Measurements from ENCODE around the gene COPG1.
"Not testable (repeated sequence)": the region's sequence is repeated elsewhere in the genome, so short reads cannot be mapped to it uniquely, and the experiment has no call there.

Gene COPG1, protein sequence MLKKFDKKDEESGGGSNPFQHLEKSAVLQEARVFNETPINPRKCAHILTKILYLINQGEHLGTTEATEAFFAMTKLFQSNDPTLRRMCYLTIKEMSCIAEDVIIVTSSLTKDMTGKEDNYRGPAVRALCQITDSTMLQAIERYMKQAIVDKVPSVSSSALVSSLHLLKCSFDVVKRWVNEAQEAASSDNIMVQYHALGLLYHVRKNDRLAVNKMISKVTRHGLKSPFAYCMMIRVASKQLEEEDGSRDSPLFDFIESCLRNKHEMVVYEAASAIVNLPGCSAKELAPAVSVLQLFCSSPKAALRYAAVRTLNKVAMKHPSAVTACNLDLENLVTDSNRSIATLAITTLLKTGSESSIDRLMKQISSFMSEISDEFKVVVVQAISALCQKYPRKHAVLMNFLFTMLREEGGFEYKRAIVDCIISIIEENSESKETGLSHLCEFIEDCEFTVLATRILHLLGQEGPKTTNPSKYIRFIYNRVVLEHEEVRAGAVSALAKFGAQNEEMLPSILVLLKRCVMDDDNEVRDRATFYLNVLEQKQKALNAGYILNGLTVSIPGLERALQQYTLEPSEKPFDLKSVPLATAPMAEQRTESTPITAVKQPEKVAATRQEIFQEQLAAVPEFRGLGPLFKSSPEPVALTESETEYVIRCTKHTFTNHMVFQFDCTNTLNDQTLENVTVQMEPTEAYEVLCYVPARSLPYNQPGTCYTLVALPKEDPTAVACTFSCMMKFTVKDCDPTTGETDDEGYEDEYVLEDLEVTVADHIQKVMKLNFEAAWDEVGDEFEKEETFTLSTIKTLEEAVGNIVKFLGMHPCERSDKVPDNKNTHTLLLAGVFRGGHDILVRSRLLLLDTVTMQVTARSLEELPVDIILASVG

DNA sequence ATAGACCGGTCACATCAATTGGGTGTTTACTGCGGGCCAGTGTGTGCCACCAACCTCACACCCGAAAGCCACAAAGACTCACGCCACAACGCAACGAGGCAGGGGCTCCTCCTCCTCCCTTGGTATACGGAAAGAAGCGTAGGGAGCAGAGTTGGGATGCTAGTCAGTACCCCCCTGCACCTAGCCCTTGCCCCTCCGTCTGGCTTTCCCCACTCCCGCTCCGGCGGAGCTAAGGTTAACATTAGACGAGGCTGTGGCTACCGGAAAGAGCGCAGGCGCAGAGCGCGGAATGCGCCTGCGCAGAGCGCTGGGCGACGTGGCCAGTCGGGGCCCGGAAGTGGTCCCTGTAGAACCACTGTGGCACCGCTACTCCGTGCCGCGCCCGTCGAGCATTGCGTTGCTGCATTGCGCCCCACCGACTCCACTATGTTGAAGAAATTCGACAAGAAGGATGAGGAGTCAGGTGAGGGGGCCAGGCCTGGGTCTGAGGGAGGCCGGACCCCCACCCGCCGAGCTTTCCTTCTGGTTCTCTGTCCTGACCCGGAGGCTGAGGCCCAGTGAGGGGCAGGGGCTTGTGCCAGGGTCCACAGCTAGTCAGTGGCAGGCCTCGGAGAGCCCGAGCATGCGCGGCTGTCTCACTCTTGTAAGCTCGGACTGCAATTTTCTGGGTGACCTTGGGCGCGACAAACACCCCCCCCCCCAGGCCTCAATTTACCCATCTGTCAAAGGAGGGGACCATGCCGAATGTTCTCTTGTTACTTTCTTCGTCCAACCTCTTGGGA lies at the start of gene COPG1:
Gene COPG1 (plus strand): TSS at position 323 of the 782 bp plus-strand sequence. CDS start 104 bp downstream, at position 427.
- H3K27ac ChIP-seq (ENCODE audit: low read length), result peak within 1 kb of the TSS; percentile 11
- peaks cover 23% of the 10 kb centered on the region for H3K36me3 ChIP-seq (ENCODE audit: control insufficient read depth, low read depth, low read length)
- H3K4me1 ChIP-seq (ENCODE audit: control insufficient read depth, low read depth, low read length), result peaks cover 4% of the 10 kb centered on the region
- peak within 1 kb of the TSS; percentile 63 for H3K9ac ChIP-seq (ENCODE audit: low read length)
- peak within 1 kb of the TSS; percentile 78 for H3K4me3 ChIP-seq (ENCODE audit: low read length)
- no peaks in the 10 kb centered on the region for H3K27me3 ChIP-seq (ENCODE audit: control insufficient read depth, insufficient read depth, low read length)
- H3K9me3 ChIP-seq (ENCODE audit: control insufficient read depth, low read depth, low read length), result no peaks in the 10 kb centered on the region

DNA sequence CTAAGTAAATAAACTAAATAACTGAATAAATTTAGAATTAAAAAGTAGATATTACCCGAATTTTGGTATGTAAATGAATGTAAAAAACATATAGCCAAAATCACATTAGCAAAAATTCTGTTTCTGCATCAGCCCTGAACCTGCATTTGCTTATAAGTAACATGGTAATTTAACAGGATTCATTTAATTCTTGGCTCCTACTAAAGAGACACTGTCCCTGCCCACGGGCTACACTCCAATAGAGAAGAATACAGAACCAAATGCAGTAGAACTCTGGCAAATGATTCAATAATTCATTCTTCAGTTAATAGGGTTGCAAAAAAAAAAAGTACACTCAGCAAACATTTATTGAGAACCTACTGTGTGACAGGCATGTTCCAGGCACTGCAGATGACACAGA lies 44.9 kb upstream of the COPG1 start:
- Histone ChIP-seq H3K9ac (ENCODE audit: low read length) (no peak overlapping the region), H3K4me1 (ENCODE audit: control insufficient read depth, low read depth, low read length) (no peaks in the 10 kb centered on the region), H3K36me3 (ENCODE audit: control insufficient read depth, low read depth, low read length) (no peaks in the 10 kb centered on the region), H3K4me3 (ENCODE audit: low read length) (no peak overlapping the region), H3K27me3 (ENCODE audit: control insufficient read depth, insufficient read depth, low read length) (no peaks in the 10 kb centered on the region), H3K27ac (ENCODE audit: low read length) (no peak overlapping the region), H3K9me3 (ENCODE audit: control insufficient read depth, low read depth, low read length) (no peaks in the 10 kb centered on the region)

DNA sequence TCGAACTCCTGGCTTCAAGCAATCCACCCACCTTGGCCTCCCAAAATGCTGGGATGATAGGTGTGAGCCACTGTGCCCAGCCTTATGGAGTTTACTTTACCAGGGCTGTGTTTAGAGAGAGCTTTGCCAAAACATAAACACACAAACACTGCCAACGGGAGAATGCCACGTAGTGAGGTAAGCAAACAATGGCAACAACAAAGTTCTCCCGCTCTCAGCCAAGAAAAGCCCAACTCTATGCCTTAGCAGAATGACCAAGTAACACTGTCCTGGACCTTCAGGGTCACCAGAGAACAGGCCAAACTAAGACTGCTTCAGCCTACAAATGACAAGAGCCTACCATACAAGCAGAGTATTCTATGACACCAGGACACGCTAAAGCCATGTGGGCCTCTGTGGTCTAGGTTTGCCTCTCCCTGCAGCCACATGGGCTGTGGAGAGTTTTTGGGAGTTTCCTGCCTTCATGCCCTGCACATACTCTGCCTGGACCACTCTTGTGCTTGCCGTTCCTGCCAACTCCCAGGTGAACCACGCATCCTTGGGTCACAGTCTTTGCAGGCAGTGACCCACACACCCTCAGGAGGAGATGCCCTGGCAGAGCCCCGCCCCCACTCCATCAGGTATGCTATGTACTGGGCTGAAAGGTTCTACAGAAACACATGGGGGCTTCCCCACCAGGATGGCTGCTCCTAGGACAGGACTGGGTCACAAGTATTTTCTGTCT lies 44.1 kb upstream of the COPG1 start:
- Histone ChIP-seq H3K4me1 (ENCODE audit: control insufficient read depth, low read depth, low read length) (no peaks in the 10 kb centered on the region), H3K4me3 (ENCODE audit: low read length) (no peak overlapping the region), H3K9me3 (ENCODE audit: control insufficient read depth, low read depth, low read length) (no peaks in the 10 kb centered on the region), H3K36me3 (ENCODE audit: control insufficient read depth, low read depth, low read length) (no peaks in the 10 kb centered on the region), H3K9ac (ENCODE audit: low read length) (no peak overlapping the region), H3K27me3 (ENCODE audit: control insufficient read depth, insufficient read depth, low read length) (no peaks in the 10 kb centered on the region), H3K27ac (ENCODE audit: low read length) (no peak overlapping the region)

DNA sequence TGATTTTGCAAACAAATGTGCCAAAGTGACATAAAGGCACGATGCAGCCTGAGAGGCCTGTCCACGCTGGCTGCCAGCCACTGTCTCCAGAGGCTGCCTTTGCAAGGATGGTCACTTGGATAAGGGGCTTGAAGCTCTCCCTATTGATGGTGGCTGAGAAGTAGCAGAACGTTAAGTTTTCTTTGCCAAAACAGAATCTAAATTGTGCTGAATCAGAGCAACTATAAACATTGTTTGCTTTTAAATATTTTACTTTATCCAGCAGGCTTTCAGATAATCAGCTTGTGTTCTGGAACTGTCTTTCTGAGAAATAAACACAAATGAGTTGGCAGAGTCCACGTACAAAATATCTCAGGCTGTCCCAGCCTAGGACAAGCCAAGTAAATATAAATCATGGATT lies 41.9 kb upstream of the COPG1 start:
- no peaks in the 10 kb centered on the region for H3K4me1 ChIP-seq (ENCODE audit: control insufficient read depth, low read depth, low read length)
- H3K27ac ChIP-seq (ENCODE audit: low read length), result no peak overlapping the region
- no peak overlapping the region for H3K9ac ChIP-seq (ENCODE audit: low read length)
- H3K4me3 ChIP-seq (ENCODE audit: low read length), result no peak overlapping the region
- no peaks in the 10 kb centered on the region for H3K27me3 ChIP-seq (ENCODE audit: control insufficient read depth, insufficient read depth, low read length)
- H3K9me3 ChIP-seq (ENCODE audit: control insufficient read depth, low read depth, low read length), result no peaks in the 10 kb centered on the region
- no peaks in the 10 kb centered on the region for H3K36me3 ChIP-seq (ENCODE audit: control insufficient read depth, low read depth, low read length)

DNA sequence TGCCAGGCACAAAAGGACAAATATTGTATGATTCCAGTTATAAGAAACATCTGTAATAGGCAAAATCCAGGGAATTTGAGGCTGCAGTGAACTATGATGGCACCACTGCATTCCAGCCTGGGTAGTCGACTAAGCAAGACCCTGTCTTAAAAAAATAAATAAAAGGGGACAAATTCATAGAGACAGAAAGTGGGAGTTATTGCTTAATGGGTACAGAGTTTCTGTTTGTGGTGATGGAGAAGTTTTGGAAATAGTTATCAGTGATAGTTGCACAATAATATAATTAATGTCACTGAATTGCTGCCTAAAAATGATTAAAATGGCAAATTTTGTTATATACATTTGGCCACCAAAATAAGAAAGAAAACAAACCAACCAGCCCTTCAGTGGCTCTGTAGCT lies 38.1 kb upstream of the COPG1 start:
- Histone ChIP-seq H3K9me3 (ENCODE audit: control insufficient read depth, low read depth, low read length) (no peaks in the 10 kb centered on the region), H3K36me3 (ENCODE audit: control insufficient read depth, low read depth, low read length) (no peaks in the 10 kb centered on the region), H3K27ac (ENCODE audit: low read length) (no peak overlapping the region), H3K9ac (ENCODE audit: low read length) (no peak overlapping the region), H3K4me1 (ENCODE audit: control insufficient read depth, low read depth, low read length) (no peaks in the 10 kb centered on the region), H3K4me3 (ENCODE audit: low read length) (no peak overlapping the region), H3K27me3 (ENCODE audit: control insufficient read depth, insufficient read depth, low read length) (no peaks in the 10 kb centered on the region)

DNA sequence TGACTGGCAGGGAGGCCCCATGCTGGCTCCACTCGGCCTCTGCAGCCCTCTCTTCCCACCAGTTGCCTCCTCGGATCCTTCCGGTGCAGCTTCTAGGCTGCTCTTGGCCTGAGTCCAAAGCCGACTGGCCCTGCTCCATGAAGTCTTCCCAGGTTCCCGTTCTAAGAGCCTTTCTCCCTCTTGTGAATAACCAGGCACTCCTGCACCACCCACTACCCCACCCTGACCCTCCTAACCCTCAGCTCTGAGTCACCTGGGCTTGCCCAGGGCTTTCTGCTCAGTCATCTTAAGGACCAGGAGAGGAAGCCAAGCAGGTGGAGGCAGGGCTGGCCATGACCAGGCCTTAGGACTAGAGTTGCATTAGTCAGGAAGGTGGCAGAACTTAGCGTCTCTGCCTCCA lies 37.6 kb upstream of the COPG1 start:
- Histone ChIP-seq H3K9ac (ENCODE audit: low read length) (no peak overlapping the region), H3K9me3 (ENCODE audit: control insufficient read depth, low read depth, low read length) (no peaks in the 10 kb centered on the region), H3K4me3 (ENCODE audit: low read length) (no peak overlapping the region), H3K4me1 (ENCODE audit: control insufficient read depth, low read depth, low read length) (no peaks in the 10 kb centered on the region), H3K27ac (ENCODE audit: low read length) (no peak overlapping the region), H3K36me3 (ENCODE audit: control insufficient read depth, low read depth, low read length) (no peaks in the 10 kb centered on the region), H3K27me3 (ENCODE audit: control insufficient read depth, insufficient read depth, low read length) (no peaks in the 10 kb centered on the region)

DNA sequence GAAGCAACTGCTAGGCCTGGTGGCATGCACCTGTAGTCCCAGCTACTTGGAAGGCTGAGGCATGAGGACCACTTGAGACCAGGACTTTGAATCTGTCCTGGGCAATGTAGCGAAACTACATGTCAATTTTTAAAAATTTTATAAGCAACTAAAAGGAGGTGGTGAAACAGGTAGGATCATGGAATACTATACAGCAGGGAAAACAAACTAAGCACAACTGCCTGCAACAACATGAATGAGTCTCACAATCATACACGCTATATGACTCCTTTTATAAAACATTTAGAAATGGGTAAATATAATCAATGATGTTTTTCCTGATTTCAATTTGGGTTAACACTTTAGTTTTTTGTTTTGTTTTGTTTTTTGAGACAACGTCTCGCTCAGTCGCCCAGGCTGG lies 36.2 kb upstream of the COPG1 start:
- no peaks in the 10 kb centered on the region for H3K27me3 ChIP-seq (ENCODE audit: control insufficient read depth, insufficient read depth, low read length)
- no peaks in the 10 kb centered on the region for H3K9me3 ChIP-seq (ENCODE audit: control insufficient read depth, low read depth, low read length)
- no peak overlapping the region for H3K9ac ChIP-seq (ENCODE audit: low read length)
- H3K4me3 ChIP-seq (ENCODE audit: low read length), result no peak overlapping the region
- H3K36me3 ChIP-seq (ENCODE audit: control insufficient read depth, low read depth, low read length), result no peaks in the 10 kb centered on the region
- H3K27ac ChIP-seq (ENCODE audit: low read length), result no peak overlapping the region
- no peaks in the 10 kb centered on the region for H3K4me1 ChIP-seq (ENCODE audit: control insufficient read depth, low read depth, low read length)

DNA sequence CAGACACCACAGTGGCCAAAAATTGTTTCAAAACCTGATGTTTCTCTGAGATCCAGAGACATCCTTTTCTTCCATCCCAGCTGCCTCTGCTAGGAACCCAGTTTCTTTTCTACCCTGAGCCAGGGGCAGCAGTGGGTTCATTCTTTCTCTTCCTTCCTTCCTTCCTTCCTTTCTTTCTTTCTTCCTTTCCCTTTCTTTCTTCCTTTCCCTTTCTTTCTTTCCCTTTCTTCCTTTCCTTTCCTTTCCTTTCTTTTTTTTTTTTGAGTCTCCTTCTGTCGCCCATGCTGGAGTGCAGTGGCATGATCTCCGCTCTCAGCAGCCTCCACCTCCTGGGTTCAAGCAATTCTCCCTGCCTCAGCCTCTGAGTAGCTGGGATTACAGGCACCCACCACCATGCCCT lies 30.7 kb upstream of the COPG1 start:
- no peaks in the 10 kb centered on the region for H3K27me3 ChIP-seq (ENCODE audit: control insufficient read depth, insufficient read depth, low read length)
- H3K36me3 ChIP-seq (ENCODE audit: control insufficient read depth, low read depth, low read length), result no peaks in the 10 kb centered on the region
- H3K4me1 ChIP-seq (ENCODE audit: control insufficient read depth, low read depth, low read length), result no peaks in the 10 kb centered on the region
- no peaks in the 10 kb centered on the region for H3K9me3 ChIP-seq (ENCODE audit: control insufficient read depth, low read depth, low read length)
- no peak overlapping the region for H3K9ac ChIP-seq (ENCODE audit: low read length)
- no peak overlapping the region for H3K4me3 ChIP-seq (ENCODE audit: low read length)
- no peak overlapping the region for H3K27ac ChIP-seq (ENCODE audit: low read length)

DNA sequence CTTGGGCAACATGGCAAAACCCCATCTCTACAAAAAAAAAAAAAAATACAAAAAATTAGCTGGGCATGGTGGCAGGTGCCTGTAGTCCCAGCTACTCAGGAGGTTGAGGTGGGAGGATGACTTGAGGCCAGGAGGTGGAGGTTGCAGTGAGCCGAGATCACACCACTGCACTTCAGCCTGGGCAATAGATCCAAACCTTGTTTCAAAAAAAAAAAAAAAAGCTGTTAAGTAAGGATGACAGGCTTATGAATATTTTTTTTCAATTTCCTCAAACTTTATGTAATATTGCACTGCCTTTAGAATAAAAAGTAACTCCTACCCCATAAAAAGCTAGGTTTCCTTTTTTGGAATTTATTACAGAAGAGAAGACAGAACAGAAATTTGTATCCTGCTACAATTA lies 25.0 kb upstream of the COPG1 start:
- H3K27me3 ChIP-seq (ENCODE audit: control insufficient read depth, insufficient read depth, low read length); H3K4me3 ChIP-seq (ENCODE audit: low read length); H3K9ac ChIP-seq (ENCODE audit: low read length); H3K36me3 ChIP-seq (ENCODE audit: control insufficient read depth, low read depth, low read length); H3K27ac ChIP-seq (ENCODE audit: low read length); H3K4me1 ChIP-seq (ENCODE audit: control insufficient read depth, low read depth, low read length); H3K9me3 ChIP-seq (ENCODE audit: control insufficient read depth, low read depth, low read length): not testable (repeated sequence)

DNA sequence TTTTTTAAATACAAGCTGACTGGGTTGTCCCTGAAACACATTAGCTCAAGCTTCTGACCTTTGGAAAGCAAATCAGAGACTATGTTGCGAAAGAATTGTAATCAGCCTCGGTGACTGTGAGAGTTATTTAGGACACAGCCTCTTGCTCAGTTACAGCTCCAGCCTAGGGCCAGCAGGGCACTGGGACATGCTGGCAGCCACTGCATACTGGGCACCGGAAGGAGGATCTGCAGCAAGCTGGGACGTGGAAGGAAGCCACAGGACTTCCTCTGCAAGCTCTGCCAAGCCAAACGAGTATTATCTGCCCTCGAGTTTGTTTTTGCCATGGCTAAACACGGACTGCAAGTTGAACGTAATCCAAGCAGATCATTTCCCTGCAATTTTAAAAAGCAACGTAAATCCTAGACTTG lies 24.4 kb upstream of the COPG1 start:
- Histone ChIP-seq H3K9me3 (ENCODE audit: control insufficient read depth, low read depth, low read length) (no peaks in the 10 kb centered on the region), H3K36me3 (ENCODE audit: control insufficient read depth, low read depth, low read length) (no peaks in the 10 kb centered on the region), H3K27me3 (ENCODE audit: control insufficient read depth, insufficient read depth, low read length) (no peaks in the 10 kb centered on the region), H3K27ac (ENCODE audit: low read length) (no peak overlapping the region), H3K9ac (ENCODE audit: low read length) (no peak overlapping the region), H3K4me3 (ENCODE audit: low read length) (no peak overlapping the region), H3K4me1 (ENCODE audit: control insufficient read depth, low read depth, low read length) (peaks cover 7% of the 10 kb centered on the region)

DNA sequence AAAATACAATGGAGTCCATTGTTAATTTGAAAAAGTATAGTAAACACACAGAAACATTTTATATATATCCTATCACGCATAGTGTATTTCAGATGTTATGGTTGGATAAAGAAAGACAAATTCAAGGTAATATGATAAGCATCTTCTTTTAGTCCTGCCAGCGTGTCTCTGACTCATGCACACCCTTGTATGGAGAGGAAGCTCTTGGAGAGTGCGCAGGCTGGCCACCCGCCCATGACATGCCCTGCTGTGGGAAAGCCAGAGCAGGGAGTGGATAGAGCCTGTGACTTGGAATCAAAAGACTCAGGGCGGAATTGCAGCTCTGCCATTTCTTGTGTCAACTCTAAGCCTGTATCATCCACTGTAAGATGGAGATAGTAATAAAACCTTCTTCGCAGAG lies 23.0 kb upstream of the COPG1 start:
- H3K36me3 ChIP-seq (ENCODE audit: control insufficient read depth, low read depth, low read length), result no peaks in the 10 kb centered on the region
- H3K9me3 ChIP-seq (ENCODE audit: control insufficient read depth, low read depth, low read length), result no peaks in the 10 kb centered on the region
- H3K4me3 ChIP-seq (ENCODE audit: low read length), result no peak overlapping the region
- no peak overlapping the region for H3K9ac ChIP-seq (ENCODE audit: low read length)
- no peaks in the 10 kb centered on the region for H3K27me3 ChIP-seq (ENCODE audit: control insufficient read depth, insufficient read depth, low read length)
- H3K27ac ChIP-seq (ENCODE audit: low read length), result no peak overlapping the region
- H3K4me1 ChIP-seq (ENCODE audit: control insufficient read depth, low read depth, low read length), result peaks cover 7% of the 10 kb centered on the region
